IPS-NIHi7 (cell line): Measurements from ENCODE around the gene NDEL1.
A peak's percentile ranks its signal among the peaks of the same experiment; 100 is the strongest.
"Not testable (repeated sequence)": the region's sequence is repeated elsewhere in the genome, so short reads cannot be mapped to it uniquely, and the experiment has no call there.

ENCODE experiments used
- DNase-seq: peaks from one replicate; pipeline ENCODE4 v3.0.0; 2012; ENCODE audit warnings: mixed read lengths; ENCODE audit errors: extremely low spot score

NDEL1 gene

GRCh38 chr17:8435245-8436168 lies at the start of gene NDEL1:
TSS of gene NDEL1 (plus strand) at chr17:8435884. CDS start at chr17:8444272, 8,388 bp downstream.
- DNase-seq: peak; percentile 98

GRCh38 chr17:8386841-8387240 lies 48.8 kb upstream of the NDEL1 start:
- no peak for DNase-seq

GRCh38 chr17:8387914-8388651 lies 47.6 kb upstream of the NDEL1 start:
- DNase-seq: no peak

GRCh38 chr17:8391711-8392110 lies 44.0 kb upstream of the NDEL1 start:
- DNase-seq: no peak

- DNase-seq: no peak
These were observed 43.4 kb upstream of the NDEL1 start for GRCh38 chr17:8392274-8392673.

- DNase-seq: no peak
These were observed 42.8 kb upstream of the NDEL1 start for GRCh38 chr17:8392674-8393469.

GRCh38 chr17:8393470-8394231 lies 42.0 kb upstream of the NDEL1 start:
- DNase-seq: no peak

- not testable (repeated sequence) for DNase-seq
These were observed 41.2 kb upstream of the NDEL1 start for GRCh38 chr17:8394497-8394896.

- DNase-seq: no peak
These were observed 38.0 kb upstream of the NDEL1 start, which contains the start of gene RNF222 for GRCh38 chr17:8397636-8398035. TSS of gene RNF222 (minus strand) at chr17:8397827. CDS start at chr17:8393461, 4,366 bp downstream.

GRCh38 chr17:8398980-8399379 lies 36.7 kb upstream of the NDEL1 start:
- DNase-seq: no peak

- no peak for DNase-seq
These were observed 34.6 kb upstream of the NDEL1 start for GRCh38 chr17:8401107-8401506.

GRCh38 chr17:8402921-8403536 lies 32.7 kb upstream of the NDEL1 start:
- no peak for DNase-seq

GRCh38 chr17:8405499-8406016 lies 30.1 kb upstream of the NDEL1 start:
- no peak for DNase-seq

GRCh38 chr17:8406174-8406573 lies 29.5 kb upstream of the NDEL1 start:
- no peak for DNase-seq

- DNase-seq: peak; percentile 28
These were observed 27.3 kb upstream of the NDEL1 start for GRCh38 chr17:8408371-8408770.

GRCh38 chr17:8409966-8410882 lies 25.5 kb upstream of the NDEL1 start:
- peak; percentile 87 for DNase-seq

GRCh38 chr17:8410883-8411238 lies 24.8 kb upstream of the NDEL1 start:
- no peak for DNase-seq

- DNase-seq: no peak
These were observed 23.6 kb upstream of the NDEL1 start for GRCh38 chr17:8412089-8412488.

- DNase-seq: no peak
These were observed 22.4 kb upstream of the NDEL1 start for GRCh38 chr17:8413328-8413727.
